HG02884 (cell line): Measurements from ENCODE around the gene LRFN5.
"Not testable (repeated sequence)": the region's sequence is repeated elsewhere in the genome, so short reads cannot be mapped to it uniquely, and the experiment has no call there.

Source experiments
- ATAC-seq: cut with Tn5 transposase; IDR thresholded peaks from one replicate; pipeline ENCODE4 v1.9.1; 2021; ENCODE audit warnings: mild to moderate bottlenecking, moderate library complexity; ENCODE audit not compliant: unreplicated experiment

Gene LRFN5

GRCh38 chr14:41606532-41607303 lies at the start of gene LRFN5:
TSS of gene LRFN5 (plus strand) at chr14:41606876.
- peak; percentile 37 for ATAC-seq

- no peak for ATAC-seq
Measured at GRCh38 chr14:41558490-41558889, 48.2 kb upstream of the LRFN5 start.

GRCh38 chr14:41566864-41567263 lies 39.8 kb upstream of the LRFN5 start:
- ATAC-seq = not testable (repeated sequence)

GRCh38 chr14:41568979-41569378 lies 37.7 kb upstream of the LRFN5 start:
- ATAC-seq = no peak

- ATAC-seq = no peak
Measured at GRCh38 chr14:41570415-41571155, 36.1 kb upstream of the LRFN5 start.

- no peak for ATAC-seq
Measured at GRCh38 chr14:41586237-41586636, 20.4 kb upstream of the LRFN5 start.

- ATAC-seq = no peak
Measured at GRCh38 chr14:41597647-41598046, 9.0 kb upstream of the LRFN5 start.

- not testable (repeated sequence) for ATAC-seq
Measured at GRCh38 chr14:41599805-41600385, 6.8 kb upstream of the LRFN5 start.

- ATAC-seq = no peak
Measured at GRCh38 chr14:41604721-41605531, 1.8 kb upstream of the LRFN5 start.

GRCh38 chr14:41605550-41606281 lies 960 bp upstream of the LRFN5 start:
- ATAC-seq = no peak

- peak; percentile 16 for ATAC-seq
Measured at GRCh38 chr14:41606282-41606531, 469 bp upstream of the LRFN5 start.

- ATAC-seq = no peak
Measured at GRCh38 chr14:41607304-41607775, 664 bp downstream of the LRFN5 start.

GRCh38 chr14:41607966-41608663 lies 1.4 kb downstream of the LRFN5 start:
- ATAC-seq = no peak

- ATAC-seq = no peak
Measured at GRCh38 chr14:41608681-41609390, 2.2 kb downstream of the LRFN5 start.

GRCh38 chr14:41609704-41610183 lies 3.1 kb downstream of the LRFN5 start:
- ATAC-seq = no peak

GRCh38 chr14:41615011-41615595 lies 8.4 kb downstream of the LRFN5 start:
- no peak for ATAC-seq

- ATAC-seq = no peak
Measured at GRCh38 chr14:41623736-41624135, 17.1 kb downstream of the LRFN5 start.

- no peak for ATAC-seq
Measured at GRCh38 chr14:41629876-41630275, 23.2 kb downstream of the LRFN5 start.

- no peak for ATAC-seq
Measured at GRCh38 chr14:41634286-41634685, 27.6 kb downstream of the LRFN5 start.
